Measurements from ENCODE around the gene ATP11B.

Gene ATP11B

GRCh38 chr3:182913889-182914288 is 120.6 kb downstream of the ATP11B start:
- Histone ChIP-seq H3K9me3 (ENCODE audit: control insufficient read depth, insufficient read depth, low read length) (no peaks in the 10 kb centered on the region), H3K4me2 (ENCODE audit: low read length) (no peak overlapping the region), H3K4me1 (ENCODE audit: control insufficient read depth, low read length) (peaks cover 3% of the 10 kb centered on the region; the same call in 1 of the 2 replicates)

GRCh38 chr3:182914341-182914740 is 121.0 kb downstream of the ATP11B start:
- H3K4me3 ChIP-seq (ENCODE audit: low read length), result no peak overlapping the region
- H3K4me1 ChIP-seq (ENCODE audit: control insufficient read depth, low read length), result peaks cover 3% of the 10 kb centered on the region; the same call in 1 of the 2 replicates
- H3K4me2 ChIP-seq (ENCODE audit: low read length), result no peak overlapping the region
- no peaks in the 10 kb centered on the region for H3K9me3 ChIP-seq (ENCODE audit: control insufficient read depth, insufficient read depth, low read length)
- H3K79me2 ChIP-seq (ENCODE audit: control insufficient read depth, low read length), result no peaks in the 10 kb centered on the region
- peaks cover 18% of the 10 kb centered on the region for H3K36me3 ChIP-seq (ENCODE audit: control insufficient read depth, low read length)
- TF ChIP-seq EZH2phosphoT487 (IDR thresholded peaks at IDR 0.05; ENCODE audit: borderline replicate concordance, low read length) (no peak), CTCF (IDR thresholded peaks at IDR 0.05; ENCODE audit: low read depth, low read length, poor library complexity, severe bottlenecking) (no peak)
- H3K27ac ChIP-seq (ENCODE audit: low read depth, low read length), result no peak overlapping the region
- H3F3A ChIP-seq (ENCODE audit: control insufficient read depth, insufficient read depth), result no peaks in the 10 kb centered on the region
- H4K20me1 ChIP-seq (ENCODE audit: control insufficient read depth, insufficient read depth, low read depth, low read length), result no peaks in the 10 kb centered on the region
- no peaks in the 10 kb centered on the region for H3K9me2 ChIP-seq (replicated peaks; ENCODE audit: control insufficient read depth, low read length)
- no peaks in the 10 kb centered on the region for H3K27me3 ChIP-seq (ENCODE audit: control insufficient read depth, low read length)

More at GRCh38 chr3:182913889-182914288, 120.6 kb downstream of the ATP11B start:
- Histone ChIP-seq H3K4me3 (ENCODE audit: low read length) (no peak overlapping the region), H3K9me2 (replicated peaks; ENCODE audit: control insufficient read depth, low read length) (no peaks in the 10 kb centered on the region), H3F3A (ENCODE audit: control insufficient read depth, insufficient read depth) (no peaks in the 10 kb centered on the region), H3K79me2 (ENCODE audit: control insufficient read depth, low read length) (no peaks in the 10 kb centered on the region), H3K36me3 (ENCODE audit: control insufficient read depth, low read length) (peaks cover 18% of the 10 kb centered on the region), H4K20me1 (ENCODE audit: control insufficient read depth, insufficient read depth, low read depth, low read length) (no peaks in the 10 kb centered on the region), H3K27ac (ENCODE audit: low read depth, low read length) (no peak overlapping the region), H3K27me3 (ENCODE audit: control insufficient read depth, low read length) (no peaks in the 10 kb centered on the region)
- no peak for TF ChIP-seq EZH2phosphoT487 (IDR thresholded peaks at IDR 0.05; ENCODE audit: borderline replicate concordance, low read length)
- no peak for TF ChIP-seq CTCF (IDR thresholded peaks at IDR 0.05; ENCODE audit: low read depth, low read length, poor library complexity, severe bottlenecking)

DNA sequence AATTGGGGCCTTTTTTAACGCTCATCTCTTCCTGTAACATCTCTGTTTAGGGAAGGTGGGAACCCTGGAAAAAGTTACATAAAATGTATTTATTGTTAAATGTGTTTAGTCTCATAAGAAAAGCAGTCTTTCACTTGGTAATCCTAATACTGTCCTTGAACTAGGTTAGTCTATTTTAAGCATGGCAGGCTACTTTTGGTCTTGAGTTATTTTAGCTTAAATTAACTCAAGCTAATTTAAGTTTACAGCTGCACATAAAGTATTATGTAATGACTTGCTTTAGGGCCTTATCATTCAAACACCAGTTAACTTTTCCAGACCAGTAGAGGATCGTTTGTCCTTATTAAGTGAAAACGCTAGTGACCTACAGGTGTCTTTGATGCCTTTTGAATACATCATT is 123.8 kb downstream of the ATP11B start:
- Histone ChIP-seq H3F3A (ENCODE audit: control insufficient read depth, insufficient read depth) (no peaks in the 10 kb centered on the region), H4K20me1 (ENCODE audit: control insufficient read depth, insufficient read depth, low read depth, low read length) (no peaks in the 10 kb centered on the region), H3K36me3 (ENCODE audit: control insufficient read depth, low read length) (peaks cover 18% of the 10 kb centered on the region), H3K27me3 (ENCODE audit: control insufficient read depth, low read length) (no peaks in the 10 kb centered on the region), H3K4me3 (ENCODE audit: low read length) (no peak overlapping the region), H3K4me1 (ENCODE audit: control insufficient read depth, low read length) (peaks cover 3% of the 10 kb centered on the region; the same call in 1 of the 2 replicates), H3K79me2 (ENCODE audit: control insufficient read depth, low read length) (no peaks in the 10 kb centered on the region), H3K27ac (ENCODE audit: low read depth, low read length) (no peak overlapping the region), H3K4me2 (ENCODE audit: low read length) (no peak overlapping the region), H3K9me2 (replicated peaks; ENCODE audit: control insufficient read depth, low read length) (no peaks in the 10 kb centered on the region), H3K9me3 (ENCODE audit: control insufficient read depth, insufficient read depth, low read length) (no peaks in the 10 kb centered on the region)
- TF ChIP-seq EZH2phosphoT487 (IDR thresholded peaks at IDR 0.05; ENCODE audit: borderline replicate concordance, low read length) (no peak), CTCF (IDR thresholded peaks at IDR 0.05; ENCODE audit: low read depth, low read length, poor library complexity, severe bottlenecking) (no peak)
